ENCODE data around the gene TTC31.
A peak's percentile ranks its signal among the peaks of the same experiment; 100 is the strongest.

The TTC31 gene

GRCh38 chr2:74527741-74528140, 44.9 kb downstream of the TTC31 start:
- DNase-seq, result no peak

GRCh38 chr2:74528600-74529356, 45.9 kb downstream of the TTC31 start:
- DNase-seq, result no peak

DNA sequence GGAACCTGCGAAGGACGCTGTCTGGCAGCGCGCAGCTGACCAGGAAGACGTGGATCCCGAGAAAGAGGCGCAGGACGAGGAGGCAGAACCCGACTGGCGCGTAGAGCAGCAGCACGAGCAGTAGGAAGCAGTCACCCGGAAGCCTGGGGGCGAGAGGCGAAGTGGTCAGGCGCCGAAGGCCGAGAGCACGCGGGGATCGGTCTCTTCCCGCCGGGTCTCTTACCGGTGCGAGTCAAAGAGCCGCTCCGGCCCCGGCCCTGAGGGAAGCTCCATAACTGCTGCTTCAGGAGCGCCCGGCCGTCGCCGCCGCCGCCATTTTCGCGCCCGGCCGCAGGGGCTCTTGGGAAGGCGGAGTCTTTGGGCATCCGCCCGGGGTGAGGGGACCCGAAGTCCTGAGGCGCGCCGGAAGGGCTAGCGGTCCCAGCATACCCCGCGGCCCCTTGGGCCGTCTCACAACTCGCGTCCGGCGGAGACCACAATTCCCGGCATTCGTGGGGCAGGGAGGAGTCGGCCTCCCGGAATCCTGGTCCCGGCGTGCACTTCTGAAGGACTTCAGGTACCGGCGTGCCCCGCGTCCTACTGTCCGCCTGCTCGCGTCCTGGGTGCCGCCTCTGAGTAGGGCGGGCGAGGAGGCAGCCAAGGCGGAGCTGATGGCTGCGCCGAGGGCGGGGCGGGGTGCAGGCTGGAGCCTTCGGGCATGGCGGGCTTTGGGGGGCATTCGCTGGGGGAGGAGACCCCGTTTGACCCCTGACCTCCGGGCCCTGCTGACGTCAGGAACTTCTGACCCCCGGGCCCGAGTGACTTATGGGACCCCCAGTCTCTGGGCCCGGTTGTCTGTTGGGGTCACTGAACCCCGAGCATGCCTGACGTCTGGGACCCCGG, 46.7 kb downstream of the TTC31 start, which contains the start of the genes AUP1 and HTRA2:
AUP1 (minus strand) TSS at position 350 of the 882 bp plus-strand sequence; CDS start at position 273, 77 bp downstream.
HTRA2 (plus strand) TSS at position 577 of the 882 bp plus-strand sequence; CDS start at position 651, 74 bp downstream.
- DNase-seq, result peak; percentile 98 to 99

DNA sequence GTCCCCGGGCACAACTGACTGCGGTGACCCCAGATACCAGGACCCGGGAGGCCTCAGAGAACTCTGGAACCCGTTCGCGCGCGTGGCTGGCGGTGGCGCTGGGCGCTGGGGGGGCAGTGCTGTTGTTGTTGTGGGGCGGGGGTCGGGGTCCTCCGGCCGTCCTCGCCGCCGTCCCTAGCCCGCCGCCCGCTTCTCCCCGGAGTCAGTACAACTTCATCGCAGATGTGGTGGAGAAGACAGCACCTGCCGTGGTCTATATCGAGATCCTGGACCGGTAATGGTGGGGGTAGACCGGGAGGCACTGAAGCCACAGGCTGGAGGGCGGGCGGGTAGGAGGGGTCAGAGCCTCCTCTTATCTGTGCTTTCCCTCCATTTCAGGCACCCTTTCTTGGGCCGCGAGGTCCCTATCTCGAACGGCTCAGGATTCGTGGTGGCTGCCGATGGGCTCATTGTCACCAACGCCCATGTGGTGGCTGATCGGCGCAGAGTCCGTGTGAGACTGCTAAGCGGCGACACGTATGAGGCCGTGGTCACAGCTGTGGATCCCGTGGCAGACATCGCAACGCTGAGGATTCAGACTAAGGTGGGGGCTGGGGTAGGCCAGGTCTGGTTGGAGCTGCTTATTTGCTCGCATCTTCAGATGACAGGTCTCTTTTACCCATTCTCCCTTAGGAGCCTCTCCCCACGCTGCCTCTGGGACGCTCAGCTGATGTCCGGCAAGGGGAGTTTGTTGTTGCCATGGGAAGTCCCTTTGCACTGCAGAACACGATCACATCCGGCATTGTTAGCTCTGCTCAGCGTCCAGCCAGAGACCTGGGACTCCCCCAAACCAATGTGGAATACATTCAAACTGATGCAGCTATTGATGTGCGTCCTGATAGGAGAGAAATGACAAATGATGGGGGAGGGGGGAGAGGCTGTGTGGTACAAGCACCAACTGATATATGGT, 47.6 kb downstream of the TTC31 start:
- peak in 1 of 2 experiments; percentile 39 for DNase-seq

GRCh38 chr2:74531666-74532065, 48.8 kb downstream of the TTC31 start:
- no peak for DNase-seq

GRCh38 chr2:74532222-74532621, 49.3 kb downstream of the TTC31 start:
- peak; percentile 64 to 69 for DNase-seq

DNA sequence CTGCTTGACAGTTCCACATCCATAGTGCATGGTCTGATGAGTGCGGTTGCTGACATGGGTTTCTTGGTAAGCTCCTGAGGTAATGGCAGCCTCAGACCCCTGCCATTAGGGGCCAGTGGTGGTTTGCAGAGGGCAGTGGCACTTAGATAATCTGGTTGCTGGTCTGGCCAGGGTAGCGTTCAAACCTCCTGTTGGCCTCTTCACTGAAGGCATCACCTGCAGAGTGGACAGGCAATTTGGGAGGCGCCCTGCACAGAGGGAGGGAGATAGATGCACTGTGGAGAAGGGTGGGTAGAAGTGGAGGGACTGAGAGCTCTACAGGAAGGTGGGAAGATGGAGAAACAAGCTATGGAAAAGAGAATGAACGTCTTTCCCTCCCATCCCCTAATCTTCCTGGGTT, 50.6 kb downstream of the TTC31 start:
- DNase-seq, result no peak

- DNase-seq, result no peak
These were observed 51.5 kb downstream of the TTC31 start for GRCh38 chr2:74534411-74534810.

DNA sequence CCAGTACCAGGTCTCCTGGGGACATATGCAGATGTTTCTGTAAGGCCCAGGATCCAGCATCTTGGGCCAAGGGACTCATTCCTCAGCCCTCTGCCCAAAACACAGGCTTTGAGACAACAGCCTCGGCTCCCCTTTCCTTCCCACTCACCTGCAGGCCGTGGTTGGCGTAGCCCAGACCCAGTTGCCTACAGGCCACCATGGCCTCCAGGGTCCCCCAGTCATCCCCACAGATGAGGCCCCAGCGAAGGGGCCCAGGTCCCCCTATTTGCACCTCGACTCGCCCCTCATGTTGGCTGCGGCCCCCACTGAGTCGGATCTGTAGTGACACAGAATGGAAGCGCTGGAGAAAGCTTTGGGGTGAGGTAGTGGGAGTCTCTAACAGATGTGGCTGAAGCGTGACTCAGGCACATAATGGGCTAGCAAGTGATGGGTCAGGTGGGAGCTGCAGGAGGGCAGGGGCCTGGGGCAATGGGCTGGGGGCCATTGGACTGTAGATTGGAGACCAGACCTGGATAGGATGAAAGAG, 52.6 kb downstream of the TTC31 start:
- DNase-seq, result no peak

DNA sequence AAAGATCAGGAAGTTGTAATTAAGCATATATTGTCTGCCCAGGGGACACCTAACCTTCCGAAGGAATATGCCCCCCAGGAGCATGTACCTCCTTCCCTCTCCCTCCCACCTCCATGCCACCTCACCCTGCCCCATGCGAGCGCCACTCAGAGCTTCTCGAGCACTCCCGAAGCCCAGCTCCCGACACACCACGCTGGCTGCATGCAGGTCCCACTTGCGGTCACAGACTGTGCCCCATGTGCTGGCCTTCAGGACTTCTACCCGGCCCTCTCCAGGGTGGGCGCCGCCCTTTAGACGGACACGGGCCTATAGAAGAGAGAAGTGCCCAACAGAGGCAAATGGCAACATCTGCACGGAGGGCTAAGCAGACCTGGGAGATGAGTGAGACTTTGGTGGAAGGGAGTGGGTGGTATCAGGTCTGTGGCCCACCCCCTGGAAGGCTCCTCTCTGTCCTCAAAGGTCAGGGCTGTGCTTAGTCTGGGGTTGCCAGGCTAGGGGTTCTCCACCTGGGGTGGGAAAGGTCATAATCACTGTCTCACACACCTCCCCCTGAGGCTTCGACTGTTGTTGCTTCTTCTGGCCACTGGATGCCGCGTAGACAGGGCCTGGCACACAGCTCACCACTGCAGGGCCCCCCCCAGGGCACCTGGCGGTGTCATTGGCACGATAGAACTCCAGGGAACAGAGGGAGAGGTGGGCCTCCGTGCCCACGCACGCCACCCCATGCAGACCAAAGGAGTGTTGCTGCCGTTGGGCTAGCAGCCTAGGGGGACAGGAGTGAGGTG, 53.5 kb downstream of the TTC31 start:
- DNase-seq, result no peak

DNA sequence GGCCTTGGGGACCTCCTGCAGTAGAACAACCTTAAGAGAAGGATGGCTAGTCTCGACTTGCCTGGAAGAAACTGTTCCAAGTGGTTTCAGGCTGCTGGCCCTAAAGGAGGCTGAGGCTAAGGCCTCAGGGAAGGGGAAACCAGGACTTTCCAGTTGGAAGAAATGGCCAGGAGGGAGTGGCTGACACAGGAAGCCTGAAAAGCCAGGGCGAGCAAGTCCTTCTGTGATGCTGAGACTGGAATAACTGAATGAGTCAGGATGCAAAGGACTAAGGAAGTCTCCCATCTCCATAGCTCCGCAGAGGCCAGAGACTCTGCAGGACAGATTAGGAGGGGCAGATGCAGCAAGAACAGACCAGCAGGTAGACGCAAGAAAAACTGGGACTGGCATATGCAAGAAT, 54.3 kb downstream of the TTC31 start:
- DNase-seq, result no peak

- no peak for DNase-seq
These were observed 56.0 kb downstream of the TTC31 start for GRCh38 chr2:74538881-74539339.

- DNase-seq, result no peak
These were observed 57.4 kb downstream of the TTC31 start for GRCh38 chr2:74540291-74540690.

DNA sequence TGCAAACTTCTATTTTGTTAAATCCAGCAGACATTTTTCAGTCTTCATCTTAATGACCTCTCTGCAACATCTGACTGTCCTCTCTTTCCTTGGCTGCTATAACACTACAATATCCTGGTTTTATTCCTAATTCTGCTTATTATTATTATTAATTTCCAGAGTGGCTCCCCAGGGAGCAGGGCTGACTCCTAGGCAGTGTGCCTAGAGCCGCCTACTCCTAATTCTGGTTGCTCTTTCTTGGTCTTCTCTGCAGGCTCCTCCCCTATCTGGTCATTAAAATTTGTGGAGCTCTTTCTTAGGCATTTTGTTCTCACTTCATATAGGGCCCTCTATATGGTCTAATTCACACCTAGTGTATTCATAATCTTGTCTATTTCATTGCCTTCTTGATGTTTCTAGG, 60.1 kb downstream of the TTC31 start:
- DNase-seq, result no peak

Measured in AML-193 (cell line).